Activated CD4-positive, alpha-beta T cell treated with anti-CD3 and anti-CD28 coated beads, Interleukin-10, Interleukin-2, amounts not matched to agents 100 ng/mL and 50 ng/mL, durations not matched to agents 16 hours and 8 hours (primary cell): ENCODE results near the gene CASK.
"Not testable (repeated sequence)": the region's sequence is repeated elsewhere in the genome, so short reads cannot be mapped to it uniquely, and the experiment has no call there.

ENCODE experiments used
- DNase-seq: peaks from one replicate; pipeline ENCODE4 v3.0.0-alpha.2; 2020

Gene CASK

GRCh38 chrX:41553688-41554087 is 369.7 kb downstream of the CASK start:
- no peak for DNase-seq

- DNase-seq, result no peak
These were observed 374.9 kb downstream of the CASK start for GRCh38 chrX:41548411-41548810.

GRCh38 chrX:41543668-41544067 is 379.7 kb downstream of the CASK start:
- no peak for DNase-seq

GRCh38 chrX:41543025-41543424 is 380.3 kb downstream of the CASK start:
- DNase-seq, result no peak

GRCh38 chrX:41542536-41542935 is 380.8 kb downstream of the CASK start:
- DNase-seq, result no peak

- no peak for DNase-seq
These were observed 381.2 kb downstream of the CASK start for GRCh38 chrX:41542135-41542534.

GRCh38 chrX:41541386-41541785 is 382.0 kb downstream of the CASK start:
- no peak for DNase-seq

GRCh38 chrX:41538707-41539106 is 384.6 kb downstream of the CASK start:
- no peak for DNase-seq

- DNase-seq, result no peak
These were observed 393.3 kb downstream of the CASK start for GRCh38 chrX:41530085-41530484.

- no peak for DNase-seq
These were observed 394.1 kb downstream of the CASK start for GRCh38 chrX:41529221-41529620.

- no peak for DNase-seq
These were observed 394.6 kb downstream of the CASK start for GRCh38 chrX:41528784-41529183.

- DNase-seq, result peak; percentile 23
These were observed 396.4 kb downstream of the CASK start for GRCh38 chrX:41526925-41527324.

- no peak for DNase-seq
These were observed 397.1 kb downstream of the CASK start for GRCh38 chrX:41526271-41526670.

- no peak for DNase-seq
These were observed 400.7 kb downstream of the CASK start for GRCh38 chrX:41522671-41523070.

GRCh38 chrX:41522081-41522480 is 401.3 kb downstream of the CASK start:
- DNase-seq, result no peak

GRCh38 chrX:41519468-41519867 is 403.9 kb downstream of the CASK start:
- no peak for DNase-seq

GRCh38 chrX:41518841-41519220 is 404.5 kb downstream of the CASK start:
- no peak for DNase-seq

- DNase-seq, result peak; percentile 34
These were observed 405.1 kb downstream of the CASK start for GRCh38 chrX:41518127-41518840.

- no peak for DNase-seq
These were observed 406.2 kb downstream of the CASK start for GRCh38 chrX:41516999-41517765.

- DNase-seq, result no peak
These were observed 406.9 kb downstream of the CASK start for GRCh38 chrX:41516456-41516855.

GRCh38 chrX:41515376-41515775 is 408.0 kb downstream of the CASK start:
- no peak for DNase-seq

GRCh38 chrX:41514179-41514578 is 409.2 kb downstream of the CASK start:
- no peak for DNase-seq

- not testable (repeated sequence) for DNase-seq
These were observed 410.5 kb downstream of the CASK start for GRCh38 chrX:41512853-41513252.

- DNase-seq, result peak; percentile 68
These were observed 411.0 kb downstream of the CASK start for GRCh38 chrX:41512394-41512793.

- no peak for DNase-seq
These were observed 415.4 kb downstream of the CASK start for GRCh38 chrX:41507919-41508318.
